ENCODE measurements around the gene GMDS. TPM values are rescaled to one million over a fixed set of nuclear protein-coding genes. Genes with fewer than 3 reads are reported as not detected.

Gene GMDS
- total and polyA plus RNA-seq, 2 experiments from 2014 or later, result 30.1 to 36.5 TPM

GRCh38 chr6:1679688-1680068, 565.7 kb downstream of the GMDS start:
- H3K4me3 ChIP-seq, result no peak overlapping the region
- H3K36me3 ChIP-seq (ENCODE audit: insufficient read depth), result no peaks in the 10 kb centered on the region
- no peaks in the 10 kb centered on the region for H3K9me2 ChIP-seq (ENCODE audit: insufficient read depth)
- H3K27ac Mint-ChIP-seq, result no peak overlapping the region
- H3K4me1 ChIP-seq (ENCODE audit: insufficient read depth), result no peaks in the 10 kb centered on the region
- H3K4me1 Mint-ChIP-seq, result peaks cover 6% of the 10 kb centered on the region; the same call in 2 of the 3 replicates
- no peak overlapping the region for H2AFZ ChIP-seq
- TF ChIP-seq EZH2 (IDR thresholded peaks at IDR 0.05; ENCODE audit: low read depth, unreplicated experiment) (no peak), JUNB (IDR thresholded peaks at IDR 0.05; ENCODE audit: unreplicated experiment) (no peak), NANOG (IDR thresholded peaks at IDR 0.05; ENCODE audit: borderline replicate concordance) (no peak), POLR2AphosphoS5 (IDR thresholded peaks at IDR 0.05; ENCODE audit: low read depth) (no peak), ZNF331 (CRISPR knock-in tag; IDR thresholded peaks at IDR 0.05; ENCODE audit: low read depth) (no peak), ZNF462 (CRISPR knock-in tag; IDR thresholded peaks at IDR 0.05) (no peak), CTCF (conservative IDR thresholded peaks at IDR 0.05; ENCODE audit: low read depth in 2 of 2) (no peak), STAT1 (IDR thresholded peaks at IDR 0.05; ENCODE audit: unreplicated experiment) (no peak), CREB1 (CRISPR knock-in tag; IDR thresholded peaks at IDR 0.05; ENCODE audit: low read depth) (no peak), EZH2phosphoT487 (IDR thresholded peaks at IDR 0.05; ENCODE audit: unreplicated experiment) (no peak), ZNF114 (CRISPR knock-in tag; IDR thresholded peaks at IDR 0.05) (no peak), REST (IDR thresholded peaks at IDR 0.05; ENCODE audit: unreplicated experiment) (no peak)
- TF ChIP-seq, protein P1, sequence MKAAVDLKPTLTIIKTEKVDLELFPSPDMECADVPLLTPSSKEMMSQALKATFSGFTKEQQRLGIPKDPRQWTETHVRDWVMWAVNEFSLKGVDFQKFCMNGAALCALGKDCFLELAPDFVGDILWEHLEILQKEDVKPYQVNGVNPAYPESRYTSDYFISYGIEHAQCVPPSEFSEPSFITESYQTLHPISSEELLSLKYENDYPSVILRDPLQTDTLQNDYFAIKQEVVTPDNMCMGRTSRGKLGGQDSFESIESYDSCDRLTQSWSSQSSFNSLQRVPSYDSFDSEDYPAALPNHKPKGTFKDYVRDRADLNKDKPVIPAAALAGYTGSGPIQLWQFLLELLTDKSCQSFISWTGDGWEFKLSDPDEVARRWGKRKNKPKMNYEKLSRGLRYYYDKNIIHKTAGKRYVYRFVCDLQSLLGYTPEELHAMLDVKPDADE (IDR thresholded peaks at IDR 0.05), result no peak
- H4K20me1 ChIP-seq (replicated peaks; ENCODE audit: insufficient read depth), result no peaks in the 10 kb centered on the region
- no peaks in the 10 kb centered on the region for H3K36me3 Mint-ChIP-seq (ENCODE audit: low read depth)
- ATAC-seq, result no peak
- DNase-seq (ENCODE audit: low spot score), result no peak
- H3K4me2 ChIP-seq, result no peak overlapping the region
- H3F3A ChIP-seq (replicated peaks; ENCODE audit: low read depth), result no peaks in the 10 kb centered on the region
- H3K27ac ChIP-seq (ENCODE audit: low read depth), result no peak overlapping the region
- no peak overlapping the region for H3K4me3 Mint-ChIP-seq
- H3K27me3 Mint-ChIP-seq (ENCODE audit: insufficient read depth, low read depth, poor library complexity), result no peaks in the 10 kb centered on the region
- no peaks in the 10 kb centered on the region for H3K9me3 Mint-ChIP-seq
- H3K79me2 ChIP-seq (replicated peaks; ENCODE audit: insufficient read depth), result no peaks in the 10 kb centered on the region
- H3K27me3 ChIP-seq (ENCODE audit: insufficient read depth), result no peaks in the 10 kb centered on the region
